Astrocyte (in vitro differentiated cells and primary cell): Measurements from ENCODE around the gene GNAS-AS1. TPM values are rescaled to one million over a fixed set of nuclear protein-coding genes. Genes with fewer than 3 reads are reported as not detected.

Experiments
- DNase-seq: peaks from one replicate; pipeline ENCODE4 v3.0.0-alpha.2; 2010; ENCODE audit warnings: low read depth
- FAIRE-seq: peaks from 2 replicates; lab custom pipeline; 2011; peaks lifted over from hg19 to GRCh38; lab: Jason Lieb, UNC
- H2AFZ ChIP-seq: 2 replicates; pipeline ENCODE4 v1.6.0; 2012; ENCODE audit warnings: low read depth, low read length, inconsistent platforms
- H3K27ac ChIP-seq: 2 replicates; pipeline ENCODE4 v1.5.1; 2011; ENCODE audit warnings: low read depth, low read length, inconsistent platforms
- H3K27me3 ChIP-seq: 2 replicates; pipeline ENCODE4 v1.6.0; 2011; ENCODE audit warnings: low read length, inconsistent platforms; ENCODE audit not compliant: insufficient read depth
- H3K36me3 ChIP-seq: 2 replicates; pipeline ENCODE4 v1.5.1; 2011; ENCODE audit warnings: low read length, inconsistent platforms; ENCODE audit not compliant: insufficient read depth
- H3K4me1 ChIP-seq: 2 replicates; pipeline ENCODE4 v1.5.1; 2011; ENCODE audit warnings: low read length, inconsistent platforms; ENCODE audit not compliant: insufficient read depth
- H3K4me2 ChIP-seq: 2 replicates; pipeline ENCODE4 v1.6.0; 2012; ENCODE audit warnings: low read length, inconsistent platforms
- H3K4me3 ChIP-seq: 2 replicates; pipeline ENCODE4 v1.5.1; 2011; ENCODE audit warnings: low read depth, mild to moderate bottlenecking, low read length, inconsistent platforms; ENCODE audit not compliant: insufficient read depth
- H3K79me2 ChIP-seq: 2 replicates; pipeline ENCODE4 v1.6.0; 2012; ENCODE audit warnings: mild to moderate bottlenecking, low read length, inconsistent platforms; ENCODE audit not compliant: insufficient read depth
- H3K9ac ChIP-seq: 2 replicates; pipeline ENCODE4 v1.6.0; 2012; ENCODE audit warnings: mild to moderate bottlenecking, low read length, inconsistent platforms
- H3K9me3 ChIP-seq: 2 replicates; pipeline ENCODE4 v1.5.1; 2012; ENCODE audit warnings: low read depth, mild to moderate bottlenecking, low read length, inconsistent platforms; ENCODE audit not compliant: insufficient read depth
- H4K20me1 ChIP-seq: 2 replicates; pipeline ENCODE4 v1.6.0; 2012; ENCODE audit warnings: low read length, inconsistent platforms; ENCODE audit not compliant: insufficient read depth
- H3K27ac Mint-ChIP-seq: one replicate; pipeline ENCODE4 v1.8.0; 2021; ENCODE audit warnings: mild to moderate bottlenecking, mixed read lengths; ENCODE audit not compliant: unreplicated experiment
- H3K27me3 Mint-ChIP-seq: one replicate; pipeline ENCODE4 v1.8.0; 2021; ENCODE audit warnings: low read depth, mixed read lengths; ENCODE audit not compliant: unreplicated experiment
- H3K36me3 Mint-ChIP-seq: one replicate; pipeline ENCODE4 v1.8.0; 2021; ENCODE audit warnings: low read depth, mixed read lengths; ENCODE audit not compliant: unreplicated experiment
- H3K4me1 Mint-ChIP-seq: one replicate; pipeline ENCODE4 v1.8.0; 2021; ENCODE audit warnings: low read depth, mixed read lengths; ENCODE audit not compliant: unreplicated experiment
- H3K4me3 Mint-ChIP-seq: one replicate; pipeline ENCODE4 v1.8.0; 2021; ENCODE audit warnings: mild to moderate bottlenecking, moderate library complexity, mixed read lengths; ENCODE audit not compliant: unreplicated experiment
- H3K9me3 Mint-ChIP-seq: one replicate; pipeline ENCODE4 v1.8.0; 2021; ENCODE audit warnings: mild to moderate bottlenecking, mixed read lengths; ENCODE audit not compliant: unreplicated experiment
- CTCF ChIP-seq: IDR thresholded peaks from 2 replicates; pipeline ENCODE4 v1.5.1; 2011; ENCODE audit warnings: low read depth, mild to moderate bottlenecking, inconsistent platforms, low read length, moderate library complexity; ENCODE audit not compliant: insufficient read depth
- EZH2 ChIP-seq: IDR thresholded peaks from 2 replicates; pipeline ENCODE4 v1.6.1; 2012; ENCODE audit warnings: mild to moderate bottlenecking, low read length, inconsistent platforms; ENCODE audit not compliant: insufficient read depth
- total RNA-seq: library from RNA; stranded (reverse); gene quantifications from 2 replicates; pipeline ENCODE4 v1.2.1, GENCODE V29; 2021

The GNAS-AS1 gene
- total RNA-seq, 1 donor from 2014 or later = 3.8 TPM

- H3K27ac ChIP-seq = no peak overlapping the region
- peaks cover 16% of the 10 kb centered on the region for H3K4me1 Mint-ChIP-seq
- no peak overlapping the region for H3K4me3 ChIP-seq
- H3K27me3 ChIP-seq = peaks cover 5% of the 10 kb centered on the region
- no peak overlapping the region for H3K4me2 ChIP-seq
- H3K27me3 Mint-ChIP-seq = peaks cover 1% of the 10 kb centered on the region
- peaks cover 4% of the 10 kb centered on the region for H4K20me1 ChIP-seq
- peak overlapping the region; percentile 66 for H3K27ac Mint-ChIP-seq
- no peak for FAIRE-seq
- H3K79me2 ChIP-seq = no peaks in the 10 kb centered on the region
- no peak for DNase-seq
- no peak overlapping the region for H2AFZ ChIP-seq
- H3K9me3 Mint-ChIP-seq = peaks cover 22% of the 10 kb centered on the region
- H3K36me3 Mint-ChIP-seq = peaks cover 21% of the 10 kb centered on the region
- TF ChIP-seq CTCF (no peak), EZH2 (no peak)
- peaks cover 16% of the 10 kb centered on the region for H3K4me1 ChIP-seq
- no peak overlapping the region for H3K4me3 Mint-ChIP-seq
- no peaks in the 10 kb centered on the region for H3K36me3 ChIP-seq
- H3K9me3 ChIP-seq = no peaks in the 10 kb centered on the region
- H3K9ac ChIP-seq = no peak overlapping the region
These were observed 33.6 kb downstream of the GNAS-AS1 start for GRCh38 chr20:58816957-58817651.

GRCh38 chr20:58816051-58816450, 34.7 kb downstream of the GNAS-AS1 start:
- Mint-ChIP-seq H3K9me3 (peaks cover 18% of the 10 kb centered on the region), H3K27me3 (no peaks in the 10 kb centered on the region), H3K4me3 (no peak overlapping the region), H3K27ac (no peak overlapping the region), H3K36me3 (peaks cover 17% of the 10 kb centered on the region), H3K4me1 (peaks cover 16% of the 10 kb centered on the region)
- peaks cover 16% of the 10 kb centered on the region for H3K4me1 ChIP-seq
- TF ChIP-seq EZH2 (no peak), CTCF (no peak)
- no peaks in the 10 kb centered on the region for H3K79me2 ChIP-seq
- no peaks in the 10 kb centered on the region for H3K9me3 ChIP-seq
- H3K4me3 ChIP-seq = no peak overlapping the region
- H3K27me3 ChIP-seq = peaks cover 8% of the 10 kb centered on the region
- H4K20me1 ChIP-seq = peaks cover 4% of the 10 kb centered on the region
- no peak overlapping the region for H3K9ac ChIP-seq
- no peak overlapping the region for H3K4me2 ChIP-seq
- no peak overlapping the region for H3K27ac ChIP-seq
- DNase-seq = no peak
- no peak for FAIRE-seq
- H2AFZ ChIP-seq = no peak overlapping the region
- no peaks in the 10 kb centered on the region for H3K36me3 ChIP-seq

GRCh38 chr20:58815448-58815847, 35.3 kb downstream of the GNAS-AS1 start:
- Histone ChIP-seq H3K9me3 (no peaks in the 10 kb centered on the region), H3K27ac (no peak overlapping the region), H3K27me3 (peaks cover 8% of the 10 kb centered on the region), H3K36me3 (no peaks in the 10 kb centered on the region), H3K4me1 (peaks cover 19% of the 10 kb centered on the region), H3K9ac (no peak overlapping the region), H3K4me3 (no peak overlapping the region), H3K4me2 (no peak overlapping the region), H4K20me1 (peaks cover 4% of the 10 kb centered on the region), H2AFZ (no peak overlapping the region), H3K79me2 (no peaks in the 10 kb centered on the region)
- Mint-ChIP-seq H3K27ac (peak overlapping the region; percentile 53), H3K4me1 (peaks cover 16% of the 10 kb centered on the region), H3K36me3 (peaks cover 11% of the 10 kb centered on the region), H3K9me3 (peaks cover 13% of the 10 kb centered on the region), H3K27me3 (no peaks in the 10 kb centered on the region), H3K4me3 (no peak overlapping the region)
- TF ChIP-seq CTCF = no peak
- FAIRE-seq = no peak
- DNase-seq = no peak
